ENCODE measurements around the gene SPPL2B. TPM values are rescaled to one million over a fixed set of nuclear protein-coding genes. Genes with fewer than 3 reads are reported as not detected.
A peak's percentile ranks its signal among the peaks of the same experiment; 100 is the strongest.

The SPPL2B gene
- polyA plus RNA-seq, 1 donor = 52.5 TPM

DNA sequence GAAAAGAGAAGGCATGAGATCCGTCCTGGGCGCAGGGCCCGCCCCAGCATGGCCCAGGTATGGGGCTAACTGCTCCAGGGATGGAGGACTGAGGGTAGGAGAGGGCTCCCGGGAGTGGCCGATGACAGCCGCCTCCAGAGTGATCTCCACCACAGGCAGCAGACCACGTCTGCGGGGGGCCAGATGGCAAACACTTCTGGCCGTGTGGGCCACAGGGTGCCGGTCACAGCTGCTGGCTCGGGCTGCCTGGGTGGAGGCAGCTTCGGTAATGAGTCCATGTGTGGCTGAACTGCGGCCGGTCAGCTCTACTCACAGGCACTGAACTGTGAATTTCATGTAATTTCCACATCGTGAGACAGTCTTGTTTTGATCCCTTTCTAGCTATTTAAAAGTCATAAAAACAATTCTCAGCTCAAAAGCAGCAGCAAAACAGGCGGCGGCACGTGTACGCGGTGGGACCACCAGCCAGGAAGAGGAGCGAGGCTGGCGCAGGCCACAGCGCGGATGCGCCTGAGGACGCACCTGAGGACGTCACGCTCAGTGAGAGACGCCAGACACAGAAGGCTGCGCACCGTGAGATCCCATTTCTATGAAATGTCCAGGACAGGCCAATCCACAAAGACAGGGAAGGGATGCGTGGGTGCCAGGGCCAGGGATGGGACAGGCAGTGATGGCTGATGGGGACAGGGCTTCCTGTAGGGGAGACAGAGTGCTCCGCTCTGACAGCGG lies 4.1 kb upstream of the SPPL2B start:
- DNase-seq = no peak

DNA sequence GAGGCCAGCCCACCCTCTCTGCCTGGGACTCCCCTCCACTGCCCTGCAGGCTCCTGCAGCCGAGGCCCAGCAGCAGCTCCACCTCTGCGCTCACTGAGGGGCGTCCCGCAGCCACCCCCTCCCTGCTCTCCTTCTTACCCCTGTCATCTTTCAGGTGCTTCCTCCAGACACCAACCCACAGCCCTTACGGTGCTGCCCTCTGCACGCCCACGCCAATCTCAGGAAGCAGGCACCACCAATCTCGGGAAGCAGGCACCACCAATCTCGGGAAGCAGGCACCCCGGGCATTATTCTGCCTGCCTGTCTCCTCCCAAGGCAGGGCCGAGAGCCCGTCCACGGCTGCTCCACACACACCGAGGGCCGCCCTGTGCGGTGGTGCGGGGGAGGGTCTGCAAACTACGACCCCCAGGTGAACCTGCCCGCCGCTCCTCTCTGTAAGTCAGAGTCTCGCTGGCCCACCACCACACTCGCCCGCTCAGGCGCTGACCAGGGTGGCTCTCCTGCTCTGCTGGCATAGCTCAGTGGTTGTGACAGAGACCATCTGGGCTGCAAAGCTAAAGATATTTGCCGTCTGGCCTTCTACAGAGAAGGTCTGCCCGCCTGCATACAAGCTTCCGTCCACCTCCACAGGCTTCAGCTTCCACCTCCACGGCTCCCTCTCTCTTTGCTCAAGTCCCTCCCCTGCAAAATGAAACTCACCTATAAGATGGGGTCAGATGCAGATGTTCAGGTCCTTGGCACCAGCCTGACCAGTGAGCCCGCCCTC lies 3.0 kb upstream of the SPPL2B start:
- no peak for DNase-seq

DNA sequence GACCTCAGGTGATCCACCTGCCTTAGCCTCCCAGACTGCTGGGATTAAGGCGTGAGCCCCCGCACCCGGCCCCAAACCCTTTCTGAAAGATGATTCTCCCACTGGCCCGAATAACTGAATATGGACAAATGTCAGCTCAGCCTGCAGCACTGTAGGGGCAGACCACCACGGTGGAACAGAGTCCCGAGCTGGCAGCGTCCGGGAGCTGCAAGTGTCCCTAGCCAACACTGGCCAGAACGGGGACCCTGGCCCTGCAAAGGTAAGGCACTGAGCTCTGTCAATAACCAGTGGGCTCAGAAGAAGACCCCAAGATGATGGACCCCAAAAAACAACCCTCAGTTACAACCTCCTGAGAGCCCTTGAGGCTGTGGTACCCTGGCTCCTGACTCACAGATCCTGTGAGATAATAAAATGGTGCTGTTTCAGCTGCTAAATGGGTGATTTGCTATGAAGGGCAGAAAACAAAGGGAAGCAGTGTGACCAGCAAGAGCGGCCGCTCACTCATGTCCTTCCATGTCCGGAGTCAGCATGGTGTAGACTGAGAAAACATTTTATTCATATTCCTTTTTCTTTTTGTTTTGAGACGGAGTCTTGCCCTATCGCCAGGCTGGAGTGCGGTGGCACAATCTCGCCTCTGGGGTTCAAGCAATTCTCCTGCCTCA lies 1.7 kb upstream of the SPPL2B start:
- no peak for DNase-seq

DNA sequence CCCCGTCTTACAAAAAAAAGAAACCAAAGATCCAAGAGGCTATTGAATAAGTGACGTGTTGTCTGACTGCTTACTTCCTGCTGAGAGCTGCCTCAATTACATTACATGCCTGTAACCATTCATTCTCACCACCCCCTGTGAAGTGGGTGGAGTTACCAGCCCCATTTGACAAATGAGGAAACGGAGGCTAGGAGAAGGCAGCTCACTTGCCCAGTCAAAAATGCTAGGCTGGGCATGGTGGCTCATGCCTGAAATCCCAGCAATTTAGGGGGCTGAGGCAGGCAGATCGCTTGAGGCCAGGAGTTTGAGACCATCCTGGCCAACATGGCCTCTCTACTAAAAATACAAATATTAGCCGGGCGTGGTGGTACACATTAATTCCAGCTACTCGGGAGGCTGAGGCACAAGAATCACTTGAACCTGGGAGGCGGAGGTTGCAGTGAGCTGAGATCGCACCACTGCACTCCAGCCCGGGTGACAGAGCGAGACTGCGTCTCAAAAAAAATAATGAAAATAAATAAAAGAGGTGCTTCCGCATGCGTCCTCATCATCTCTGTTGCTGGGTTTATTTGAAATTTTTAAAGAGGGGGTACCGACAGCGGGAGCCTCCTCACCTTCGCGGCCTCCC lies 597 bp upstream of the SPPL2B start:
- no peak for DNase-seq

DNA sequence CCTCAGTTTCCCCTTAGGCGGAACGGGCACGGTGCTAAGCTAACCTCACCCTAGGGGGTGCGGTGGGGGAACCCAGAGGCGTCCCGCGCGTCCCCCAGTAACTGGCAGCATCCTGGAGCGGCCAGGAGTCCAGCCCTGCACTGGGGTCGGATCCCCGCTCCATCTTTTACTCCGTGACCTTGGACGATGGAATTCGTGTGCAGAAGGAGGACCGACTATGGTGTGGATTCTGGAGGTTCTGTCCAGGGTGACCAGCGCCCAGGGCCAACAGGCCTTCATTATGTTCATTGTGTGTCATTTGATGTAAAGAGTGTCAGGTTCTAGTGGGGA lies 630 bp downstream of the SPPL2B start:
- no peak for DNase-seq

DNA sequence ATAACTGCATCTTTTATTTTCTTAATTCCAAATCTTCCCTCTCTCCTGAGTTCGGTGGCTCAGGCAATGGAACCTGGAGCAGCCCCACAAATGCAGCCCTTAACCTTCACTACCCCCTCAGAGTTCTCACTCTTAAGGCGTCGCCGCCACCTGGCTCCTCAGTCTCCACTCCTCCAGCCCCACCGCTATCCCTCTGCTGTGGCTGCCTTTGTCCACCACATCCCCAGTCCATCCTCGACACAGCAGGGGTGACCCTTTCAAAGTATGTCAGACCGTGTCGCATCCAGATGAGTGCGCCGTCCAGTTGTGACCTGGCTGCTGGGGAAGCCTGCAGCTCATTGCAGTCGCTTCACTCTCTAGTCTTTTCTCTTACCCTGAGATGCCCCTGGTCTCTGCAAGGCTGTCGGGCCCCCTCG lies 1.0 kb downstream of the SPPL2B start:
- DNase-seq = no peak

DNA sequence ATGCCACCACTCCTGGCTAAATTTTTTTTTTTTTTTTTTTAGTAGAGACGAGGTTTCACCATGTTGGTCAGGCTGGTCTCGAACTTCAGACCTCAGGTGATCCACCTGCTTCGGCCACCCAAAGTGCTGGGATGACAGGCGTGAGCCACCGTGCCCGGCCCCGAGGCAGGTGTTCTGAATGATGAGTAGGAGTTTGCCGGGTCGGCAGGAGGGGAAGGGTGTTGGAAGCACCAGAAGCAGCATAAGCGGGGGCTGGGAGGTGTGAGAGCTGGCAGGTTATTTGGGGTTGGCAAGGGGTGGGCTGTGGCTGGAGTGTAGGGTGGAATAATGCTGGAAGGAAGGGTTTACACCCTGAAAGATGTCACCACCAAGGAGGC lies 1.8 kb downstream of the SPPL2B start:
- no peak for DNase-seq

DNA sequence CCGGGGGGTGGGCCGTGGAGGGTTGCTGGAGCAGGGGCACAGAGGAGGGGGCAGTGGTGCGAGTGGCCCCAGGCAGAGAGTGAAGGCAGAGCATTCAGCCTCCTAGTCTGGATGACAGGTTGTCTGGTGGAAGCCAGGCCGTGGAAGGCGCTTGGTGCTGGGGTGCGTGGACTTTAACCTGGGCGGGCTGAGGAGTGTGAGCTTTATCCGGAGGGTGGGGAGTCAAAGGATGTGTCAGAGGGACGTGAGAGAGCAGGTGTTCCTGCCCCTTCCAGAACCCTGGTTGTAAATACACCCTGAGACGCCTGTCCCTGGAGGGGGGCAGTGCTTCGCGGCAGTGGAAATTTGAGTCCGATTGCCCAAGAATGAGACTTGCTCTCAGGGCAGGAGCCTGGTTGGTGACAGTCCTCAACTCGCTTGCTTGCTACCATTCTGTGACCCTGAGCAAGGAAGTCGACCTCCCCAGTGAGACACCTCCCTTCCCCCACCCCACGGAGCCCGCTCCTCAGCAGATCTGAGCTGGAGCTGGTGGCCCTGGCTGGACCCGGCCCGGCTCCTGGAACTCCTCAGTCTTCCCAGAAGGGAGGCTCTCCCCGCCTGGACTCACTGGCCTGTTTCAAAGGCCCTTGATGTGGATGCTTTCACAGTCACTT lies 2.3 kb downstream of the SPPL2B start:
- no peak for DNase-seq

DNA sequence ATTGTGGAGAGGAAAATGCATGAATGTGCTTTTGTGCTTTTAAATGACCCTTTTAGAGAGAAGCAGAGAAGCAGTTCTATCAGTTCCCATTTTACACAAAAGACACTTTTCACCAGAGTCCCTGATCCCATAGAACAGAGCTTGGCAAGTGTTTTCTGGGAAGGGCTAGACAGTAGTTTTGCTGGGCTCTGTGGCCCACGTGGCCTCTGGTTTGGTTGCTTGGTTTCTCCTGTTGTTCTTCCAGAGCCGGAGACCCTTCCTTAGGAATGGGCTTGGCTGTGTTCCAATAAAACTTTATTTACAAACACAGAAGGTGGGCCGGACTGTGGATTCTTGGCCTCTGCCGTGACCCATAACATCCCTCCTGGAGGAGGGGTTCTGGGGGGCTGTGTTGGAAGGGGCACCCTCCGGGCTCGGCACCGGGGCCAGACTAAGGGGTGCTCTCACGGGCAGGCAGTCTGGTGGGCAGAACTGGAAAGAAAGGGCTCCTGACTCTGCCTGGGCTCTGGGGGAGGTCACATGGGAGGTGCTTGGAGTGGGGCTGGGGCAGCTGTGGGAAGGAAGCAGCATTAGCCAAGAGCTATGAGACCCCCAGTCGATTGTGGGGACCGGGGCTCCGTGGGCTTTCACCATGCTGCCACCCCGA lies 3.2 kb downstream of the SPPL2B start:
- no peak for DNase-seq

DNA sequence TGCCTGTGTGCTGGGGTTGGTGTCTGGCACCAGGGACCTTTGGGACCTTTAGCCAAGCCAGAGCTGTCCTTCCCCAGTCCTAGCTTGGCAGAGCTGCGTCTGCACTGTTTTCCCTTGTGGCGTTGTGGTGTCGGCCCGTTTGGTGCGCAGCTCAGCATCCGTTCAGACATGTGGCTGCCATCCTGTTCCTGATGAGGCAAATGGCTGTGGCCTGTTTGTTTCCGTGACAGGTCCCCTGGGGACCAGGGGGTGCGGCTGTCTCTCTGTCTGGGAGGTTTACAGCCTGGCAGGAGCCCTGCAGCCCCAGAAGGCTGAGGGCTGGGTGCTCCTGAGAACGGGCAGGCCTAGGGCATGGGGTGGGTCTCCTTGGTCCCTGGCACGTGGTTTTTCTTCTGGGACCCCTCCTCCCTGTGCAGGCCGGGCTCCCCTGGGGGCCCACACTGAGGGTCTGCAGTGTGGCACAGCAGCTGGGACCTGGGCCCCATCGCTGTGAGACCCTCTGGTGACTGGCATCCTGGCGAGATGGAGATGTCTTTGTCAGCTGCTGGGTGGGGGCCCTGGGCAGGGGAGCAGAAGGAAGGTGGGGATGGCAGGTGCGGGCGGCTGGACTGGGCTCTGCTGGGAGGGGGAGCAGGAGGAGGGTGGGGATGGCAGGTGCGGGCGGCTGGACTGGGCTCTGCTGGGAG lies 4.0 kb downstream of the SPPL2B start:
- DNase-seq = no peak

DNA sequence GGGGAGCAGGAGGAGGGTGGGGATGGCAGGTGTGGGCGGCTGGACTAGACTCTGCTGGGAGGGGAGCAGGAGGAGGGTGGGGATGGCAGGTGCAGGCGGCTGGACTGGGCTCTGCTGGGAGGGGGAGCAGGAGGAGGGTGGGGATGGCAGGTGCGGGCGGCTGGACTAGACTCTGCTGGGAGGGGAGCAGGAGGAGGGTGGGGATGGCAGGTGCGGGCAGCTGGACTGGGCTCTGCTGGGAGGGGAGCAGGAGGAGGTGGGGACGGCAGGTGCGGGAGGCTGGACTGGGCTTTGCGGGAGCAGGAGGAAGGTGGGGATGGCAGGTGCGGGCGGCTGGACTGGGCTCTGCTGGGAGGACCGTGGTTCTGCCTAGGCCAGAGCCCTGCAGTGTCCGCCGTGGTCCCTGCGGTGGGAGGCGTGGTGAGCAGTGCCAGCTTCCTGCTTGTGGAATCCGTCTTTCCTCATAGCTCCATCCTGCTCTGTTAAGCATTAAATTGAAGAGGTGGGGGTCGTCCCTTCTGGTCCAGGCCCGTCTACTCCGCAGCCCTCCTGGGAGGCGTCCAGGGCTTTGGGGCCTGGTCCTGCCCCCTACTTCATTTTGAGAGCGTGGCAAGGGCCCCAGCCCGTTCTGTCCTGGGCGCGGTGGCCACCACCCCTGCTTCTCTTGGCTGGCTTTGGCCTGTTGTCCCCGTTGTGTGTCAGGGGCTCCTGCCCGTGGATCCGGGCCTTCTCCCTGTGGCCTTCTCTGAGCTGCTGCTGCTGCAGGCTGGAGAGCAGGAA lies 4.7 kb downstream of the SPPL2B start:
- DNase-seq = no peak

DNA sequence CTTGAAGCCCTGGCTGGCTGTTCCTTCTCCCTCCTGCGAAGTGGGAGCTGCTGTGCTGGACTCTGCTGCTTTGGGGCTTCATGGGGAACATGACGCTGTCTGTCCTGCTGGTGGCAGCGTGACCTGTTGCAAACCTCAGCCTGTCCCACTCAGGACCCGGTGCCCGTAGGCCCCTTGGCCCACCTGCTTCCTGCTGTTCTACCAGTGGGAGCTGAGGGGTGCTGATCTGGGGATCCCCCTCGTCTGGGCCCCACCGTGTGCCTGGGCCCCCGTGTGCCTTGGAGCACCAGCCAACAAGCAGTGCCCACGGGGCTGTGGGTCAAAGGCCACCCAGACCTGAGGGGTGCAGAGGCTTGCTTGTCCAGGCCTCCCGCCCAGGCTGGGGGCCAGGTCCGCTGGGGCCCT lies 5.3 kb downstream of the SPPL2B start:
- no peak for DNase-seq

DNA sequence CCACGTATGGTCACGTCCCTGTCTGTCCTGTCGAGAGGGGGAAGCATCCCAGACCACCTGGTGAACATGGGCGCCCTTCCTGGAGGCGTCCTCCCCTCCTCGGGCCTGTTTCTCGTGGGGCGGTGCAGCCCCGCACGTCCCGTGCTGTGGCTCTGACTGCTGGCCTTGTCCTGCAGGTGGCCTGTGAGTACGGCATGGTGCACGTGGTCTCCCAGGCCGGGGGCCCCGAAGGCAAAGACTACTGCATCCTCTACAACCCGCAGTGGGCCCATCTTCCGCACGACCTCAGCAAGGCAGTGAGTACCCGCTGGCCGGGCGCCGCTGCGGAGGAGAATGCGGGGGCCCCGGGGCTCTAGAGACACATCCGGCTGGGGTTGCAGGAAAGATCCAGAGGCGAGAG lies 5.9 kb downstream of the SPPL2B start:
- no peak for DNase-seq

DNA sequence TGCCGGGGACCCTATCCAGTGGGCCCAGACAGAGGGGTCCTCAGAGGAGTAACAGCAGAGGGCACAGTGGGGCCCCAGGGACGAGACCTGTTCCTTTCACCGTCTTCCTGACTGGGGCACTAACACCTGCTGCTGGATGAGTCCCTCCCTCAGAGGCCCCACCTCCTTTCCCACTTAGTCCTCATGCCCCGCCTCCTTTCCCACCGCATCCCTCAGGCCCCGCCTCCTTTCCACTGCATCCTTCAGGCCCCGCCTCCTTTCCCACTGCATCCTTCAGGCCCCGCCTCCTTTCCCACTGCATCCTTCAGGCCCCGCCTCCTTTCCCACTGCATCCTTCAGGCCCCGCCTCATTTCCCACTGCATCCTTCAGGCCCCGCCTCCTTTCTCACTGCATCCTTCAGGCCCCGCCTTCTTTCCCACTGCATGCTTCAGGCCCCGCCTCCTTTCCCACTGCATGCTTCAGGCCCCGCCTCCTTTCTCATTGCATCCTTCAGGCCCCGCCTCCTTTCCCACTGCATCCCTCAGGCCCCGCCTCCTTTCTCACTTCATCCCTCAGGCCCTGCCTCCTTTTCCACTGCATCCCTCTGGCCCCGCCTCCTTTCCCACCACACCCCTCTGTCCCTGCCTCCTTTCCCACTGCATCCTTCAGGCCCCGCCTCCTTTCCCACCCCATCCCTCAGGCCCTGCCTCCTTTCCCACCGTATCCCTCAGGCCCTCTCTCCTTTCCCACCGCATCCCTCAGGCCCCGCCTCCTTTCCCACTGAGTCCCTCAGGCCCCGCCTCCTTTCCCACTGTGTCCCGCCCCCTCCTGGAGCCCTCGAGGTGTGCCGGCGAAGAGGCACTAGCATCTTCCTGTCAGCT lies 6.7 kb downstream of the SPPL2B start:
- DNase-seq = no peak

DNA sequence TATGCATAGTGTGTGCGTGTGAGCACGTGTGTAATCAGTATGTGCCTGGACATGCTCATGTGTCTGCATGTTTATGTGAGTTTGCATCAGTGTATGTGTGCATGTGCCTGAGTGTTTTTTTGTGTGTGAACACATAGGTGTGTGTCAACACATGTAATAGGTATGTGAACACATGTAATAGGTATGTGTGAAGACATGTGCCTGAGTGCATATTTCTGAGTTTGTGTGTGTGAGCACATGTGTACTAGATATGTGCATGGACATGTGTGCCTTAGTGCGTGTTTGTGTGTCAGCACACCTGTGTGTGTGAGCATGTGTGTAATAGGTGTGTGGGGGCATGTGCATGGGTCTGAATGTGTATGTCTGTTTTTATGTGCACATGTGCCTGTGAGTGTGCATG lies 7.4 kb downstream of the SPPL2B start:
- no peak for DNase-seq

DNA sequence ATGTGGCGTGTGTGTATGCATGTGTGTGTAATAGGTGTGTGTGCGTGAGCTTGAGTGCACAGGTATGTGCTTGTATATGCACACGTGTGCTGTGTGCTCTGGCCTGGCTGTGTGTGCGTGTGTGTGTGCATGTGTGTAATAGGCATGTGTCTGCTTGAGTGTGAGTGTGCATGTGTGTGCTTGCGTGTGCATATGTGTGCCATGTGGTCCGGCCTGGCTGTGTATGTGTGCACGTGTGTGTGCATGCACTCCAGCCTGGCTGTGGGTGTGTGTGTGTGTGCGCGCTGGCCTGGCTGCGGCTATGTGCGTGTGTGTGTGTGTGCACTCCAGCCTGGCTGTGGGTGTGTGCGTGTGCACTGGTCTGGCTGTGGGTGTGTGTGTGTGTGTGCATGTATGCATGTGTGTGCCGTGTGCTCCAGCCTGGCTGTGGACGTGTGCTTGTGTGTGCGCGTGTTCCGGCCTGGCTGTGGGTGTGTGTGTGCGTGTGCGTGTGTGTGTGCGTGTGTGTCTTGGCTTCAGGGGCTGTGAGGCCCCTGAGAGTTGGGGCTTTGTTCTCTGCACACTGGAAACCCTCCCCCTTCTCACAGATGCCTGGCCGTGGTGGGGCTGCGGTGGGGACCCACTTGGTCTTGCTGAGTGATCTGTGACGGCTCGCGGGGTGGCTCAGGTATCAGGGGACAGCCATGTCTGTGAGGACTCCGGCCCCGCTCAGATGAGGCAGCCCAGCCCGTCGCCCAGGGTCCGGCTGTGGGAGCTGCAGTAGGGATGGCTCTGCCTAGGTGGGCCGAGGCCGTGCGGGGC lies 8.2 kb downstream of the SPPL2B start:
- DNase-seq = no peak

DNA sequence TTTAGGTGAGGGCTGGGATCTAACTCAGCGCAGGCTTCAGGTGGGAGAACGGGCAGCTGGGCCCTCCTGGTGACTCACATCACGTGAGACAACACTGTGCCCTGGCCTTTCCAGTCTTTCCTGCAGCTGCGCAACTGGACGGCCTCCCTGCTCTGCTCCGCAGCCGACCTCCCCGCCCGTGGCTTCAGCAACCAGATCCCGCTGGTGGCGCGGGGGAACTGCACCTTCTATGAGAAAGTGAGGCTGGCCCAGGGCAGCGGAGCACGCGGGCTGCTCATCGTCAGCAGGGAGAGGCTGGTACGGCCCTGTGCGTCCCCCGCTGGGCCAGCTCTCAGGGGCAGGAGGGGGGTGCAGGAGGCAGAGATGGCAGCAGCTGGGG lies 8.8 kb downstream of the SPPL2B start:
- DNase-seq = peak; percentile 70

DNA sequence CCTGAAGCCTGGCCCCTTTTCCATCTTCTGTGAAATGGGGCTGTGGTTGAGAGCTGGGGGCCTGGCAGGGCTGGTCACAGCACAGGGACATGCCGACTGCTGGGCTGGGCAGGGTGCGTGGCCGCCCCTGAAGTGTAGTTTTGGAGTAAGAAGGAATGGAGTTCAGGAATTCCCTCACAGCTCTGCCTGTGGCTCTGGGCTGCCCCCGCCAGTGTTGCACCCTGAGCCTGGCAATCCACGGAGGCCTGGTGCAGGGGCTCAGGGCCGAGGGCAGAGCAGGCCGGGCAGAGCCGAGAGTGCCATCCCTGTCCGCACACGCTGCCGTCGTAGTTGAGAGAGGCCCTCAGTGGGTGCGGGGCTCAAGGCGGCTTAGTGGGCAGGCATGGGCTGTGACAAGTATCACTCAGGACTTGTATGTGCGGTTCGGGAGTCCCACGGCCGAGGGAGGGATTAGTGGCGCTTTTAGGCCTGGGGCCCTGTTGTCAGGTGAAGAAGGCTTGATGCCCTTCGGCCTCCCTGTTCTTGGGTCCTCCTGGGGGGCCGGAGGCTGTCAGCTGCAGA lies 9.7 kb downstream of the SPPL2B start:
- DNase-seq = no peak

Data from hindlimb muscle (tissue), 1 donor.